H7 (cell line): ENCODE measurements around the gene TIMM50. TPM values are rescaled to one million over a fixed set of nuclear protein-coding genes. Genes with fewer than 3 reads are reported as not detected.
"Not testable (repeated sequence)": the region's sequence is repeated elsewhere in the genome, so short reads cannot be mapped to it uniquely, and the experiment has no call there.

Experiments used
- DNase-seq: peaks from one replicate; pipeline ENCODE4 v3.0.0; 2012
- H3K27me3 ChIP-seq: 2 replicates; pipeline ENCODE4 v1.6.0; 2011; ENCODE audit warnings: mild to moderate bottlenecking, low read length; ENCODE audit not compliant: control insufficient read depth, insufficient read depth
- H3K36me3 ChIP-seq: replicated peaks from 2 replicates; pipeline ENCODE4 v1.5.1; 2011; ENCODE audit warnings: low read length; ENCODE audit not compliant: control insufficient read depth, insufficient read depth
- H3K4me3 ChIP-seq: 2 replicates; pipeline ENCODE4 v1.5.1; 2011; ENCODE audit warnings: low read depth, mild to moderate bottlenecking, control low read depth, low read length, moderate library complexity; ENCODE audit not compliant: insufficient read depth
- total RNA-seq: library from RNA; depleted of rRNA; stranded (reverse); fragments of >200 nt; shearing (Covaris generic); gene quantifications from 2 replicates; pipeline ENCODE4 v1.2.3, GENCODE V29; 2014

TIMM50 gene
- total RNA-seq, 1 experiment from 2014 or later, result 161 TPM

DNA sequence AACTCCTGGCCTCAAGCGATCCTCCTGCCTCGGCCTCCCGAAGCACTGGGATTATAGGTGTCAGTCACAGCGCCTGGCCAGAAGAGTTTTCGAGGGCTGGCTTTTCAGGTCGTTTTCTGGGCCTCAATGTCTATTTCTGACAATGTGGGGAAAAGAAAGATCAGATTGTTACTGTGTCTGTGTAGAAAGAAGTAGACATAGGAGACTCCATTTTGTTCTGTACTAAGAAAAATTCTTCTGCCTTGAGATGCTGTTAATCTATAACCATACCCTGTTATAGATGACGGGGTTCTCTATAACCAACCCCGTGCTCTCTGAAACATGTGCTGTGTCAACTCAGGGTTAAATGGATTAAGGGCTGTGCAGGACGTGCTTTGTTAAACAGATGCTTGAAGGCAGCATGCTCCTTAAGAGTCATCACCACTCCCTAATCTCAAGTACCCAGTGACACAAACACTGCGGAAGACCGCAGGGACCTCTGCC lies 1.3 kb upstream of the TIMM50 start:
- not testable (repeated sequence) for H3K4me3 ChIP-seq, H3K27me3 ChIP-seq, DNase-seq
- H3K36me3 ChIP-seq, result peaks cover 19% of the 10 kb centered on the region

DNA sequence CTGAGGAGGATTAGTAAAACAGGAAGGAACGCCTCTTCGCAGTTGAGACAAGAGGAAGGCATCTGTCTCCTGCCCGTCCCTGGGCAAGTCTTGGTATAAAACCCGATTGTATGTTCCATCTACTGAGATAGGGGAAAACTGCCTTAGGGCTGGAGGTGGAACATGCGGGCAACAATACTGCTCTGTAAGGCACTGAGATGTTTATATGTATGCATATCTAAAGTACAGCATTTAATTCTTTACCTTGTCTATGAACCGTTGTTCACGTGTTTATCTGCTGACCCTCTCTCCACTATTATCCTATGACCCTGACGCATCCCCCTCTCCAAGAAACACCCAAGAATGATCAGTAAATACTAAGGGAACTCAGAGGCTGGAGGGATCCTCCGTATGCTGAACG lies 722 bp upstream of the TIMM50 start:
- no peak for DNase-seq
- H3K36me3 ChIP-seq, result peaks cover 13% of the 10 kb centered on the region
- no peak overlapping the region for H3K4me3 ChIP-seq
- no peaks in the 10 kb centered on the region for H3K27me3 ChIP-seq

DNA sequence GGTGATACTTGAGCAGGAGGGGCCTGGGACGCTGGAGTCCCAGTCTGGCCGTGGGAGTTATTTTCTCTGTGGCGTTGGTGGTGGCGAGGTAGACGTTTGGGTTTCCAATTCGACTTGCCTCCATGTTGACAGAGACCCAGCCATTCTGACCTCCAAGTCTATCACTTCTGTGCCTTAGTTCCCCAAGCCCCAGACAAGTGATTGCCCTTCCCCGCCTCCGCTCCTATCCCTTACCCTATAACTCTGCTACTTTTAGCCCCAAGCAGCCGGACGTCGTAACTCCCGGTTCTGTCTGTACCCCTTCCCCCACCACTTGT lies 549 bp downstream of the TIMM50 start:
- Histone ChIP-seq H3K4me3 (peak overlapping the region; percentile 99), H3K36me3 (peaks cover 13% of the 10 kb centered on the region), H3K27me3 (no peaks in the 10 kb centered on the region)
- no peak for DNase-seq

DNA sequence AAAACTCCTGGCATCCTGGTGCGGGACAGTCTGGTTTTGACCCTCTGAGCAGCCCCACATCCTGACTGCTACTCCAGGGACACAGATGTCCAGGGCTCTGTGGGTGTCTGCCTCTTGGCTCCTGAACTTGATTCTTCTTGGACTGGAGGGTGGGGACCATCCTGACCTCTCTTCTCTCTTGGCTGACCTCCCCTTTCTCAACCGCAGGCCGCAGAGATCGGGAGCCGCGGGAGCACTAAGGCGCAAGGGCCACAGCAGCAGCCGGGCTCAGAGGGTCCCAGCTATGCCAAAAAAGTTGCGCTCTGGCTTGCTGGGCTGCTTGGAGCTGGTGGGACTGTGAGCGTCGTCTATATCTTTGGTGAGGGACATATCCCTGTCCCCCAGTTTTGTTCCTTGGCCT lies 1.0 kb downstream of the TIMM50 start:
- Histone ChIP-seq H3K27me3 (no peaks in the 10 kb centered on the region), H3K36me3 (peaks cover 13% of the 10 kb centered on the region), H3K4me3 (peak overlapping the region; percentile 99)
- DNase-seq, result no peak

DNA sequence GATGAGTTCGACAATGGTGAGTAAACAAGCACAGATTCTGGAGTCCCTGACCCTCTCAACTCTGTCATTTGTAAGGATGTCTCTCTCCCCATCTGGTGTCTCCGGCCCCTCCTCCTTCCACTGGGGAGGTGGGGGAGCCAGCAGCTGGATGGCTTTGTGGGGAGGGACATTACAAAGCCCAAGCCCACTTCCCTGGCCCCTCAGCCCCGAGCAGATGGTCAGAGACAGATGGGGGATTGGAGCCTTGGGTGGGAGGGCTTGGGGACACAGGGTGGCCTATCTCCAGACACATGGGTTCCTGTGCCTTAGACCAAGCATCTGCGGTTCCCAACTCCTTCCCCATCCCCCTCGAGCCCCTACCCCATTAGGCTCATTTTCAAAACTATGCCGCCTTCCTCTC lies 2.5 kb downstream of the TIMM50 start:
- Histone ChIP-seq H3K4me3 (no peak overlapping the region), H3K36me3 (peaks cover 19% of the 10 kb centered on the region), H3K27me3 (no peaks in the 10 kb centered on the region)
- DNase-seq, result no peak

DNA sequence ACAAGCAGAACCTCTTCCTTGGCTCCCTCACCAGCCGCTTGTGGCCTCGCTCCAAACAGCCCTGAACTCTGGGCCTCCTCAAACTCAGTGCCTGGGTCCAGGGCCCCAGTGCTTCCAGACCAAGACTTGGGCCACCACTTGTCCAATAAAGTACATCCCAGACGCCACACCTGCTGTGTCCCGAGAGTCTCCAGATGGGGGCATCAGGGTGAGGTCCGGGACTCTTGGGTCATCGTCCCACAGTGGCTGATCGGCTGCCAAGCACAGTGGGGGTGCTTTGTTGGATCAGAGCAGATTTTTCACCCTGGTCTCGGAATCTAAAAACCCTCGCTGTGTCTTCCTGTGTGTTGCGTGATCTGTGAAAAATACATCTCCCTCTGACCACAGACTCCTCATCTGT lies 9.1 kb downstream of the TIMM50 start:
- DNase-seq, result no peak
- Histone ChIP-seq H3K36me3 (peaks cover 36% of the 10 kb centered on the region), H3K27me3 (no peaks in the 10 kb centered on the region), H3K4me3 (no peak overlapping the region)

DNA sequence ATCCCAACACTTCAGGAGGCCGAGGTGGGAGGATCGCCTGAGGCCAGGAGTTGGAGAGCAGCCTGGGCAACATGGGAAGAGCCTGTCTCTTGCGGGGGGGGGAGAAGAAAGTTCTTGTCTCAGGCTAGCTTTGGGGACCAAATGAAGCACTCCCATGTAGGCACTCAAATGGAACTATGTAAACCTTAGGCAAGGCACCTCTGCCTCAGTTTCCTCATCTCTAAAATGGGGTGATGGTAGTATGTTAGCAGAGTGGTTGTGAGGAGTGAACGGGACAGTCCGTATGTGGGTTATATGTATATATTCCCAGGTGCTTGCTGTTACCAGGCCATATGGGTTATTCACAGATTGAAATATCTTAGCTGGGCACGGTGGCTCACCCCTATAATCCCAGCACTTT lies 11.6 kb downstream of the TIMM50 start:
- H3K27me3 ChIP-seq, result no peaks in the 10 kb centered on the region
- peaks cover 26% of the 10 kb centered on the region for H3K36me3 ChIP-seq
- DNase-seq, result no peak
- no peak overlapping the region for H3K4me3 ChIP-seq

DNA sequence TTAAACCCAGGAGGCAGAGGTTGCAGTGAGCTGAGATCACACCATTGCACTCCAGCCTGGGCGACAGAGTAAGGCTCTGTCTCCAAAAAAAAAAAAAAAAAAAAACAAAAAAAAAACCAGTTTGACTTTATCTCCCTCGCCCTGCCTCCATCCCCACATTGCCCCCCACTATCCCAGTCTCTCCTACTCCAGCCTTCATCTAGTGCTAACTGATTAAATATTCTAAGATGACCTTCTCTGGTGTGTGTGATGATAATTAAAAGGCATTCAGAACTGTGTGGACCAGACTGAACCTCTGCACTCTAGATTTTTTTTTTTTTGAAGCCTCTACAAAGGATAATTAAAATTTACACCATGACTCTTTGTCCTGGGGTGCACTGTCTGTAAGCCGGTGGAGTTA lies 12.2 kb downstream of the TIMM50 start:
- DNase-seq, result no peak
- Histone ChIP-seq H3K36me3 (peaks cover 26% of the 10 kb centered on the region), H3K27me3 (no peaks in the 10 kb centered on the region), H3K4me3 (no peak overlapping the region)

DNA sequence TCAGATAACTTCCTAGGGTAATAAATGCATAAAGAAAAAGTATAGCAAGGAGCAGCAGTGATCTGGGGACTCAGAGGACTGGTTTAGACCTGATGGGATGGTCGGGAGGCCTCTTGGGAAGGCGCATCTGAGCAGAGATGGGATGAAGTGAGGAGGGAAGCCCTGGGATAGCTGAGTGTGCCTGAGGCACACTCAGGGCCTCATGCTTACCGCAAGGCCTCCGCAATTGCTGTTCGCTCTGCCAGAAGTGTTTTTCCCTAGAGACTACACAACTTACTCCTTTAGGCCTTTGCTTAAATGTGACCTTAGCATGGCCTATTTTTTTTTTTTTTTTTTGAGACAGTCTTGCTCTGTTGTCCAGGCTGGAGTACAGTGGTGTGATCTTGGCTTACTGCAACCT lies 14.0 kb downstream of the TIMM50 start:
- peaks cover 10% of the 10 kb centered on the region for H3K36me3 ChIP-seq
- H3K27me3 ChIP-seq, result peaks cover 18% of the 10 kb centered on the region
- H3K4me3 ChIP-seq, result no peak overlapping the region
- DNase-seq, result no peak

DNA sequence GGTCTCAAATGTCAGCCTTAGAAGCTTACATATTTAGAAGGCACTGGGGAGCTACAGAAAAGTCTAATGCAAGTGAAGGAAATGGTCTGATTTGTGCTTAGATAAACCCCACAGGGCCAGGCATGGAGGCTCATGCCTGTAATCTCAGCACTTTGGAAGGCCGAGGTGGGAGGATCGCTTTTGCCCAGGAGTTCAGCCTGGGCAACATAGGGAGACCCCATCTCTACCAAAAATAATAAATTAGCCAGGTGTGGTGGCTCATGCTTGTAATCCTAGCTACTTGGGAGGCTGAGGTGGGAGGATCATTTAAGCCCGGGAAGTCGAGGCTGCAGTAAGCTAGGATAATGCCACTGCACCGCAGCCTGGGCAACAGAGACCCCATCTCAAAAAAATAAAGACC lies 15.4 kb downstream of the TIMM50 start:
- Histone ChIP-seq H3K4me3 (no peak overlapping the region), H3K36me3 (peaks cover 2% of the 10 kb centered on the region; the same call in 1 of the 2 replicates), H3K27me3 (peaks cover 30% of the 10 kb centered on the region)
- no peak for DNase-seq

DNA sequence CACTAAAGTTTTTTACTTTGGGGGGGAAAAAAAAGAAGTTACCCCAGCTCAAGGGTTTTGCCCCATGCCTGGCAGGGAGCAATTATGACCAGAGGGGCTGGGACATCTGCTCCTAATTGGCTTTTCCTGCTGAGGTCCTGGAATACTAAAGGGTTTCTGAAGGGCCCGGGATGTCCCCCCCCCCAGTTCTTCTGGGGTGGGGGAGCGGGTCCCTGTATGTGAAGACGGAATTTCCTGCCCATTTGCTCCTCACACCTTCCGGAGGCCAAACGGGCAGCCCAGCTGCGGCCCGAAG lies 17.0 kb downstream of the TIMM50 start:
- peaks cover 43% of the 10 kb centered on the region for H3K27me3 ChIP-seq
- H3K4me3 ChIP-seq, result no peak overlapping the region
- no peak for DNase-seq
- no peaks in the 10 kb centered on the region for H3K36me3 ChIP-seq

DNA sequence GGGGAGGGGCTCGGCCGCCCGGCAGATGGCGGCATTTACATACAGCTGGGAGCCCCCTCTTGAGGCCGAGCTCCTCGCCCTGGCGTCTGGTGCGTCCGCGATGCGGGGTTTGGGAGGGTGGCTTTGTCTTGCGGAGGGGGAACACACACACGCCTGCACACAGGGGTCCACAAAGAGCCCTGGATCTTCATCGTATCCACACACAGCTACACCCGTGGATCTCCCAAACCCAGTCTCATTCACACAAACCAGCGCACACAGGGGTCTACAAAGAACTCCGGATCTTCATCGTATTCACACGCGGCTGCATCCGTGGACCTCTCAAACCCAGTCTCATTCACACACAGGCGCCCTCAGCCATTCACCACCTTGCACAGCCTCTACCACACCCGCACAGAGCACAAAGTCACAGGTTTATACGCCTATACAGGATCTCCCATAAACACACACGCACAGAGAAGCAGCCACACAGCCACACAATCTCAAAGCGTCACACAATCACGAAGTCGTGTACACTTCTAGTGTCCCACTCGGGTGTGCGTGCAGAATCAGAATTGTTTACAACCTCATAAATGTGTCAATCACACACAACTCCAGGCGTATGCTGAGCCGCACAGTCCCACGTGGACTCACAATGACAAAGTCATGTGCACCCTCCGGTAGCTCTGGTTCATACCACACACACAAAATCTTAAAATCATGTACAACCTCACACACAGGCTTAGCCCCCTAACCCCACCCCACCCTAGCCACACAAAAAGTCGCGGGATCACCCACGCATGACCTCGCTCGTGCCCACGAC lies 17.6 kb downstream of the TIMM50 start:
- H3K36me3 ChIP-seq, result no peaks in the 10 kb centered on the region
- peaks cover 47% of the 10 kb centered on the region for H3K27me3 ChIP-seq
- peak; percentile 94 for DNase-seq
- peak overlapping the region; percentile 59 for H3K4me3 ChIP-seq

DNA sequence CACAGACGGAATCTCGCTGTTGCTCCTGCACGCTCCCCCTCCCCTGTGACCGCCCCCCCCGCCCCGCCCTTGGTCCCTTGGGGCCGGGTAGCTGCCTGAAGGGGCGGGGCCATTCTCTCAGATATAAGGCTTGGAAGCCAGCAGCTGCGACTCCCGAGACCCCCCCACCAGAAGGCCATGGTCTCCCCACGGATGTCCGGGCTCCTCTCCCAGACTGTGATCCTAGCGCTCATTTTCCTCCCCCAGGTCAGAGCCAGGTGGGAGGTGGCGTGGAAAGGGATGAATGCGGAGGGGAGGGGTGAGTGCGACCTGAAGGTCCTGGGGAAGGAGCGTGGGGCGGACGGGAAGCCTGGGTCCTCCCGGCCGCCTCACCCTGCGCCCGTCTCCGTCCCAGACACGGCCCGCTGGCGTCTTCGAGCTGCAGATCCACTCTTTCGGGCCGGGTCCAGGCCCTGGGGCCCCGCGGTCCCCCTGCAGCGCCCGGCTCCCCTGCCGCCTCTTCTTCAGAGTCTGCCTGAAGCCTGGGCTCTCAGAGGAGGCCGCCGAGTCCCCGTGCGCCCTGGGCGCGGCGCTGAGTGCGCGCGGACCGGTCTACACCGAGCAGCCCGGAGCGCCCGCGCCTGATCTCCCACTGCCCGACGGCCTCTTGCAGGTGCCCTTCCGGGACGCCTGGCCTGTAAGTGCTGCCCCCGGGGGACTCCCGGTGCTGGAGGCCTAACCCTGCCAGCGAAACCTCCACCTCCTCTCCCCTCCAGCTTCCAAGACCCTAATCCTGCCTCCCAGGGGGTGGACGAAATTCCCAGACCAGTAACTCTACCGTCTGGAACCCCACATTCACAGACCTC lies 18.4 kb downstream of the TIMM50 start, which contains the start of gene DLL3:
TSS of gene DLL3 (plus strand) at position 150 of the 845 bp plus-strand sequence. CDS start at position 178, 28 bp downstream.
- peak within 1 kb of the TSS; percentile 59 for H3K4me3 ChIP-seq
- peak; percentile 84 for DNase-seq
- H3K27me3 ChIP-seq, result peaks cover 55% of the 10 kb centered on the region
- no peaks in the 10 kb centered on the region for H3K36me3 ChIP-seq

DNA sequence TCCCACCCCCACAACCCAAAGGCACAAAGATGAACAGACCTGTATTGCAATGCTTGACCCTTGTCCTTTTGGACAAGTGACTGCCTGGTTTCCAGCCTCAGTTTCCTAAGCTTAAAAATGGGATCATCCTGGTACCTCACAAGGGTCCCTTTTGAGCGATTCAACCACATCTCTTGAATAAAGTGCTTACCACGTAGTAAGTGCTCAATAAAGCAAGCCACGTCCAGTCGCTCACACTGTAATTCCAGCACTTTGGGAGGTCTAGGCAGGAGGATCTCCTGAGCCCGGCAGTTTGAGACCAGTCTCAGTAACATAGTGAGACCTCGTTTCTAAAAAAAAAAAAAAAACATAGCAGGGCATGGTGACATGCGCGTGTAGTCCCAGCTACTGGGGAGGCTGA lies 19.3 kb downstream of the TIMM50 start:
- no peak overlapping the region for H3K4me3 ChIP-seq
- no peak for DNase-seq
- no peaks in the 10 kb centered on the region for H3K36me3 ChIP-seq
- H3K27me3 ChIP-seq, result peaks cover 64% of the 10 kb centered on the region

DNA sequence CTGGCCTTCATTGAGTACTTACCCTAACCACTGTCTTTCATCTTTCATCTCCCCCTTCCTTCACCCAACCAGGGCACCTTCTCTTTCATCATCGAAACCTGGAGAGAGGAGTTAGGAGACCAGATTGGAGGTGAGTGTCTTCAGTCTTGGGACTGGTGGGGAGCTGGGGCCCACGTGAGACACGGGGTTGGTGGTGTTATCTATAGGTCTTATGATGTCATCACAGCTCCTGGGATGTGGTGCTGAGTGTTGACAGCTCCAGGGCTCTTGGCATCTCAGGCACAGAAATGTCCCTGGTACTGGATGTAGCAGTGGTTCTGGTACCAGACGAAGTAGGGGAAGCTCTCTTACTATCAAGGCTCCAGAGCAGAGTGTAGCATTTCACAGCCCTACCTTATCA lies 19.9 kb downstream of the TIMM50 start:
- H3K4me3 ChIP-seq, result no peak overlapping the region
- H3K36me3 ChIP-seq, result no peaks in the 10 kb centered on the region
- DNase-seq, result no peak
- peaks cover 70% of the 10 kb centered on the region for H3K27me3 ChIP-seq
